Activated CD4-positive, alpha-beta memory T cell treated with anti-CD3 and anti-CD28 coated beads for 36 hours (primary cell): ENCODE results near the gene CCDC106. TPM values are rescaled to one million over a fixed set of nuclear protein-coding genes. Genes with fewer than 3 reads are reported as not detected.

Experiments
- CTCF ChIA-PET: fragments of 350-600 bp; sonication (Branson Sonifier 250); formaldehyde crosslinking; loops from one replicate; lab custom pipeline; 2021; ENCODE audit warnings: antibody characterized with exemption, inconsistent platforms; lab: Charles Lee
- POLR2A ChIA-PET: fragments of 350-600 bp; sonication (Branson Sonifier 250); formaldehyde crosslinking; loops from one replicate; lab custom pipeline; 2021; ENCODE audit warnings: antibody characterized with exemption; lab: Charles Lee
- DNase-seq: peaks from one replicate; pipeline ENCODE4 v3.0.0-alpha.2; 2020
- H3K27ac Mint-ChIP-seq: one replicate; pipeline ENCODE4 v1.8.0; 2021; ENCODE audit warnings: mixed read lengths
- H3K27me3 Mint-ChIP-seq: one replicate; pipeline ENCODE4 v1.8.0; 2021; ENCODE audit warnings: mixed read lengths
- H3K36me3 Mint-ChIP-seq: one replicate; pipeline ENCODE4 v1.8.0; 2021; ENCODE audit warnings: mixed read lengths
- H3K4me1 Mint-ChIP-seq: one replicate; pipeline ENCODE4 v1.8.0; 2021; ENCODE audit warnings: low read depth, mixed read lengths
- H3K4me3 Mint-ChIP-seq: one replicate; pipeline ENCODE4 v1.8.0; 2021; ENCODE audit warnings: mild to moderate bottlenecking, mixed read lengths
- H3K9me3 Mint-ChIP-seq: one replicate; pipeline ENCODE4 v1.8.0; 2021; ENCODE audit warnings: mixed read lengths
- intact Hi-C: fragments of 100-400 bp; cut with micrococcal nuclease; formaldehyde crosslinking; loops from one replicate; pipeline ENCODE4 v1.15.1; 2023
- total RNA-seq, 2 experiments: library from RNA; stranded (reverse); gene quantifications; one replicate each; pipeline ENCODE4 v1.2.3, GENCODE V29; 2021

CCDC106 gene
- total RNA-seq, 2 experiments from 2014 or later, result 3.6 to 4.0 TPM

- H3K27ac Mint-ChIP-seq, result peak overlapping the region; percentile 71
- H3K4me3 Mint-ChIP-seq, result no peak overlapping the region
- peaks cover 54% of the 10 kb centered on the region for H3K4me1 Mint-ChIP-seq
- peaks cover 17% of the 10 kb centered on the region for H3K36me3 Mint-ChIP-seq
- intact Hi-C loops, result no loop called here
- no peaks in the 10 kb centered on the region for H3K27me3 Mint-ChIP-seq
- ChIA-PET POLR2A (interaction anchor here (1.6 to 1.8 kb wide), 3 partner anchors 10 to 255 kb away, joined by 4 to 5 read pairs (median 5); partner anchors contain the start of genes CCDC106 and U2AF2), CTCF (interaction anchor here (0.7 to 5.0 kb wide), 9 partner anchors 12 to 133 kb away, joined by 3 to 26 read pairs (median 4); partner anchors contain the start of genes FIZ1, U2AF2 and ZNF784)
- H3K9me3 Mint-ChIP-seq, result peaks cover 2% of the 10 kb centered on the region
- no peak for DNase-seq
Observed at GRCh38 chr19:55637534-55637933, 10.5 kb upstream of the CCDC106 start.

- peaks cover 60% of the 10 kb centered on the region for H3K4me1 Mint-ChIP-seq
- CTCF ChIA-PET, result interaction anchor here (0.6 to 5.0 kb wide), 8 partner anchors 8 to 135 kb away, joined by 3 to 26 read pairs (median 4); partner anchors contain the start of genes FIZ1, U2AF2 and ZNF784
- intact Hi-C loops, result no loop called here
Observed at GRCh38 chr19:55638864-55639359, 9.1 kb upstream of the CCDC106 start.

DNA sequence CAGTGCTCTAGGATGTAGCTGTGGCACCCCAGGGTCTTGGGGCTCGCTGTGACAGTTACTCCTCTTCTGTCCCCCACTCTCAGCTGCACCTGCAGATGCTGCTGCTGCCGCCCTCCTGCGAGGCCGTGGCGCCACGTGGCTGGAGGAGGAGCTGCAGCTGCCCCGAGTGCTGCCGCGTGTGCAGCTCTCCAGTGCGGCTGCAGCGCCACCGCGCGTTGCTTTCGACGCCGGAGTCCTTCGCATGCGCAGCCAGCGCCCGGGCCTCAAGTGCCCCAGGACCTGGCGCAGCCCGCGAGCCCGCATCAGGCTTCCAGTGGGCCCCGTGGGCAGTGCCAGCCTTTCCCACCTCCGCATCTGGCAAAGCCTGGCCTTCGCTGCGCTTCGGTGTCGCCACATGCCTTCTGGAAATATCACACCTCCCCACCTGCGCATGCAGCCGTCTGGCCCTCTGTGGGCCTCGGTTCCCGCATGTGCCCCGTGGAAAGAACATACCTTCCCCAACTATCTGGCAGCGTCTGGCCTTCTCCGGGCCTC lies 7.9 kb upstream of the CCDC106 start:
- H3K27ac Mint-ChIP-seq, result peak overlapping the region; percentile 88
- H3K9me3 Mint-ChIP-seq, result peaks cover 2% of the 10 kb centered on the region
- H3K4me1 Mint-ChIP-seq, result peaks cover 59% of the 10 kb centered on the region
- CTCF ChIA-PET, result interaction anchor here (0.5 to 5.0 kb wide), 6 partner anchors 14 to 125 kb away, joined by 3 to 26 read pairs (median 4); partner anchors contain the start of genes FIZ1, U2AF2 and ZNF784
- intact Hi-C loops, result loop anchor here (5.0 kb wide), 1 partner anchor 383 kb away; the partner anchor contains the start of gene PPP6R1
- peak; percentile 81 for DNase-seq
- peaks cover 25% of the 10 kb centered on the region for H3K36me3 Mint-ChIP-seq
- POLR2A ChIA-PET, result interaction anchor here (1.9 kb wide), 1 partner anchor 14 kb away, joined by 4 read pairs; no protein-coding TSS in a partner anchor
- H3K27me3 Mint-ChIP-seq, result no peaks in the 10 kb centered on the region
- H3K4me3 Mint-ChIP-seq, result peak overlapping the region; percentile 77

More at GRCh38 chr19:55638864-55639359, 9.1 kb upstream of the CCDC106 start:
- Mint-ChIP-seq H3K4me3 (peak overlapping the region; percentile 51), H3K9me3 (peaks cover 2% of the 10 kb centered on the region), H3K36me3 (peaks cover 25% of the 10 kb centered on the region), H3K27ac (peak overlapping the region; percentile 81), H3K27me3 (no peaks in the 10 kb centered on the region)
- POLR2A ChIA-PET, result no interaction called here
- DNase-seq, result peak; percentile 81

DNA sequence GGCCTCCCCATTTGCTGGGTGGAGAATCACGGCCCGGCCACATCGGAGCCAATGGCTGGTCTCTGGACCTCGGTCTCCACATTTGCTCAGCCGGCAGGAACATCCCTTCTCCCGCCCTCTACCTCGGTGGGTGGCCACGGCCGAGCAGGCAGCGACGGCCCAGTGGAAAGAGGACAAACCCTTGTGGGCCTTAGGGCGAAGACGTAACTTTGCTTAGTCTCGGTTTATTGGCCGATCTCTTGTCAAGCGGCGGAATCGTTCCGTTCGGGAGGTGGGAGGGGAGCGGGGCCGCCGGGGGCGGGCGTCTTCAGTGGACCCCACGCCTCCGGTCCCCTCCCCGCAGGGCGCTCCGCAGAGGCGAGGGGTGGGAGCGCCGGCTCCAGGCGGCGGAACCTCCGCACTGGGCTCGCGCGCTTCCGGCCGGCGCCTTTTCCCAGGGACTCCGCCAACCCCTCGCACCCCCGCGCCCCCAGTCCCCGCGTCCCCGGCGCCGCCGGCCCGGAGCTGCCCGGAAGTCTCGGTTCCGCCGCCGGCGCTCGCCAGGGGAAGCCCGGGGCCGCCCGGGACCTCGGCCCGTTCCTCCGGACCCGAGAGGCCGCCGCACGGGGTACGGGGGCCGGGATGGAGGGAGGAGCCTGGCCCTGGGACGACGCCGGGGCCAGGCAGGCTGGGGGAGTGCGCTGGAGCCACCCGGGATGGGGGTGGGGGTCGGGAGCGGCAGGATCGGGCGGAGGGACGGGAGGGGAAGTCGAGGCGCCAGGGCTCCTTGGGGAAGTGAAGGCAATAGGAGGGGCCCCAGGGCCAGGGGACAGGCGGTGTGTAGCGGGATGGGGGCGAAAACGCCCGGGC lies 7.2 kb upstream of the CCDC106 start, which contains the start of gene ZNF580:
TSS of gene ZNF580 (plus strand) at position 426 of the 849 bp plus-strand sequence. CDS start 1,507 bp downstream, outside the sequence.
- Mint-ChIP-seq H3K27ac (peak within 1 kb of the TSS; percentile 98), H3K36me3 (peaks cover 28% of the 10 kb centered on the region), H3K4me1 (peaks cover 61% of the 10 kb centered on the region), H3K9me3 (peaks cover 2% of the 10 kb centered on the region), H3K4me3 (peak within 1 kb of the TSS; percentile 85), H3K27me3 (no peaks in the 10 kb centered on the region)
- intact Hi-C loops, result loop anchor here (5.0 kb wide), 1 partner anchor 384 kb away; the partner anchor contains the start of gene PPP6R1
- ChIA-PET POLR2A (interaction anchor here (1.9 kb wide), 1 partner anchor 14 kb away, joined by 4 read pairs; no protein-coding TSS in a partner anchor), CTCF (interaction anchor here (0.7 to 5.0 kb wide), 6 partner anchors 8 to 57 kb away, joined by 3 to 26 read pairs (median 4); partner anchors contain the start of genes FIZ1, U2AF2 and ZNF784)
- DNase-seq, result peak; percentile 71

GRCh38 chr19:55641426-55642152 lies 6.4 kb upstream of the CCDC106 start:
- peak overlapping the region; percentile 85 for H3K4me3 Mint-ChIP-seq
- ChIA-PET POLR2A (interaction anchor here (1.9 to 2.6 kb wide), 3 partner anchors 8 to 15 kb away, joined by 4 to 19 read pairs (median 6); partner anchors contain the start of gene U2AF2), CTCF (interaction anchor here (0.7 to 2.0 kb wide), 4 partner anchors 9 to 13 kb away, joined by 3 to 28 read pairs (median 14); partner anchors contain the start of gene U2AF2)
- H3K4me1 Mint-ChIP-seq, result peaks cover 53% of the 10 kb centered on the region
- peak overlapping the region; percentile 98 for H3K27ac Mint-ChIP-seq
- H3K36me3 Mint-ChIP-seq, result peaks cover 28% of the 10 kb centered on the region
- peaks cover 2% of the 10 kb centered on the region for H3K9me3 Mint-ChIP-seq
- intact Hi-C loops, result loop anchor here (2.0 to 5.0 kb wide), 3 partner anchors 37 to 384 kb away; partner anchors contain the start of genes PPP6R1, RPL28, TMEM238 and ZNF865
- H3K27me3 Mint-ChIP-seq, result no peaks in the 10 kb centered on the region
- DNase-seq, result peak; percentile 38

GRCh38 chr19:55642153-55643002 lies 5.6 kb upstream of the CCDC106 start:
- ChIA-PET POLR2A (interaction anchor here (0.7 to 2.6 kb wide), 5 partner anchors 9 to 388 kb away, joined by 3 to 19 read pairs (median 3); partner anchors contain the start of genes U2AF2 and ZNF865), CTCF (interaction anchor here (1.9 to 2.0 kb wide), 3 partner anchors 10 to 12 kb away, joined by 11 to 28 read pairs (median 17); partner anchors contain the start of gene U2AF2)
- H3K4me3 Mint-ChIP-seq, result peak overlapping the region; percentile 85
- intact Hi-C loops, result loop anchor here (1.0 to 5.0 kb wide), 5 partner anchors 7 to 385 kb away; partner anchors contain the start of genes PPP6R1, RPL28, TMEM238 and ZNF865
- peaks cover 28% of the 10 kb centered on the region for H3K36me3 Mint-ChIP-seq
- peaks cover 2% of the 10 kb centered on the region for H3K9me3 Mint-ChIP-seq
- peak overlapping the region; percentile 98 for H3K27ac Mint-ChIP-seq
- H3K4me1 Mint-ChIP-seq, result peaks cover 52% of the 10 kb centered on the region
- no peaks in the 10 kb centered on the region for H3K27me3 Mint-ChIP-seq
- peak; percentile 50 for DNase-seq

DNA sequence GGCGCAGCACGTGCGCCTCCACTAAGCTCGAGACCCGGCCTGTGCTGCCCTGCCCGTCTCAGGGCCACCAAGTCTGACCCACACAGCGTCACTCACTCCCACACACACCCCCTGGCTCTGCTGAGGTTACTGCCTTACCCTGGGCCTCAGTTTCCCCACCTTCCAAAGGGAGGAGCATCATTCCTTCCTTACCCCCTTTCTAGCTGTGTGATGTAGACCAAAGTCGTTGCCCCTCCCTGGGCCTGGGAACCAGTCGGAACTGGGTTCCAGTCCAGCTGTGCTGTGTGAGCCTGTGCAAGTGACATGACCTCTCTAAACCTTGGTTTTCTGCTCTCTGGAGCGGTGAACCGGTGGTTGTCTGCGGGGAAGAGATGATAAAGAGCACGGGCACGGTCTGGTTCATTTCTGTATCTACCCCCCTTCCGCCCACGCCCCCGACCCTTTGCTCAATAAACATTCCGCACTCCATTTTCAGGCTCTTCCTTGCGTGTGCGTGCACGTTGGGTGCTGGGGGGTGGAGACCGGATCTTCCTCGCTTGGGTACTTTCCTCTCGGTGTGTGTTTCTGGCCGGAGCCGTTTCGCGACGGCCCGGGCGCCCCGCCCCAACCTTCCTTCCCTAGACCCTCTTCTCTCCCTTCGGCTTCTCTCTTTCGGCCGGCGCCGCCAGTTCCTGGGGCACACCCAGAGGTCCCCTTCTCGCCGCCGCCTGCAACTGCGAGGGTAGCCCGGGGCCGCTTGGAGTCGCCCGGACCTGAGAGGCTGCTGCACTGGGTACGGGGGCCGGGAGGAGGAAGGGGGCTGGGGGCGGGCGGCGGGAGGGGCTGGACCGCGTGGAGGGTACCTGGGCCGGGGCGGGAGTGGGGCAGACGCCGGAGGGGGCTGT lies 4.8 kb upstream of the CCDC106 start, which contains the start of gene ZNF581:
TSS of gene ZNF581 (plus strand) at position 647 of the 884 bp plus-strand sequence. CDS start 923 bp downstream, outside the sequence.
- Mint-ChIP-seq H3K36me3 (peaks cover 24% of the 10 kb centered on the region), H3K4me1 (peaks cover 48% of the 10 kb centered on the region), H3K4me3 (peak within 1 kb of the TSS; percentile 85), H3K27ac (peak within 1 kb of the TSS; percentile 98), H3K9me3 (peaks cover 2% of the 10 kb centered on the region), H3K27me3 (no peaks in the 10 kb centered on the region)
- intact Hi-C loops, result loop anchor here (1.0 to 5.0 kb wide), 5 partner anchors 8 to 386 kb away; partner anchors contain the start of genes PPP6R1, RPL28, TMEM238 and ZNF865
- POLR2A ChIA-PET, result interaction anchor here (0.7 to 2.6 kb wide), 5 partner anchors 10 to 389 kb away, joined by 3 to 19 read pairs (median 3); partner anchors contain the start of genes U2AF2 and ZNF865
- DNase-seq, result peak; percentile 90
- CTCF ChIA-PET, result interaction anchor here (0.6 to 2.0 kb wide), 6 partner anchors 9 to 19 kb away, joined by 3 to 28 read pairs (median 8); partner anchors contain the start of genes U2AF2 and ZNF784

DNA sequence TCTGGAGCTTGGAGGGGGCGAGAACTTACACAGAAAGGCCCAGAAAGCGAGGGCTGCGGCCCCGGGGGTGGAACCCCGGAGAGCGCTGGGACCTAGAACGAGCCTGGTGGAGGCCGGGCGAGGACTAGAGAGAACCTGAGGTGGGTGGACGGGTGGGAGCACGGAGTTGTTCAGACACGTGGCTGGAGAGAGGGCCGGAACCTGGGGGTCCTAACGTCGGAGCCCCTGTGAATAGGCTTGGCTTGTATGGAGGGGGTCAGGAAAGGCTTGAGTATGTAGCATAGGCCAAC lies 4.2 kb upstream of the CCDC106 start:
- POLR2A ChIA-PET, result interaction anchor here (2.6 kb wide), 1 partner anchor 11 kb away, joined by 19 read pairs; the partner anchor contains the start of gene U2AF2
- Mint-ChIP-seq H3K36me3 (peaks cover 24% of the 10 kb centered on the region), H3K4me3 (peak overlapping the region; percentile 85), H3K9me3 (peaks cover 2% of the 10 kb centered on the region), H3K27me3 (no peaks in the 10 kb centered on the region), H3K27ac (peak overlapping the region; percentile 98), H3K4me1 (peaks cover 49% of the 10 kb centered on the region)
- no peak for DNase-seq
- intact Hi-C loops, result loop anchor here (1.0 to 5.0 kb wide), 5 partner anchors 9 to 387 kb away; partner anchors contain the start of genes PPP6R1, RPL28, TMEM238 and ZNF865
- CTCF ChIA-PET, result interaction anchor here (1.0 to 1.1 kb wide), 2 partner anchors 9 to 10 kb away, joined by 3 to 4 read pairs; no protein-coding TSS in a partner anchor
